CD4-positive, alpha-beta T cell treated with Interleukin-1 beta for 1 hour (primary cell): ENCODE results near the gene MGMT.

Experiments
- DNase-seq, 2 donors: peaks; one replicate each; pipeline ENCODE4 v3.0.0-alpha.2; 2020 to 2022

Gene MGMT

GRCh38 chr10:129717816-129718547, 250.9 kb downstream of the MGMT start:
- DNase-seq: no peak

- no peak for DNase-seq
These were observed 251.7 kb downstream of the MGMT start for GRCh38 chr10:129718548-129719414.

- DNase-seq: no peak
These were observed 252.3 kb downstream of the MGMT start for GRCh38 chr10:129719415-129719739.

GRCh38 chr10:129719889-129720590, 253.0 kb downstream of the MGMT start:
- DNase-seq: no peak

GRCh38 chr10:129725011-129725410, 258.0 kb downstream of the MGMT start:
- no peak for DNase-seq

GRCh38 chr10:129725482-129725881, 258.4 kb downstream of the MGMT start:
- no peak for DNase-seq

- DNase-seq: no peak
These were observed 259.0 kb downstream of the MGMT start for GRCh38 chr10:129725890-129726631.

GRCh38 chr10:129727071-129727470, 260.0 kb downstream of the MGMT start:
- DNase-seq: no peak

- no peak for DNase-seq
These were observed 260.5 kb downstream of the MGMT start for GRCh38 chr10:129727495-129727894.

- DNase-seq: no peak
These were observed 261.3 kb downstream of the MGMT start for GRCh38 chr10:129728246-129728820.

GRCh38 chr10:129728905-129729795, 262.1 kb downstream of the MGMT start:
- DNase-seq: no peak

GRCh38 chr10:129730272-129730992, 263.4 kb downstream of the MGMT start:
- no peak for DNase-seq

GRCh38 chr10:129730993-129731325, 263.9 kb downstream of the MGMT start:
- no peak for DNase-seq

- no peak for DNase-seq
These were observed 273.7 kb downstream of the MGMT start for GRCh38 chr10:129740532-129741279.

GRCh38 chr10:129741280-129741977, 274.4 kb downstream of the MGMT start:
- DNase-seq: no peak

- no peak for DNase-seq
These were observed 275.1 kb downstream of the MGMT start for GRCh38 chr10:129741978-129742741.

GRCh38 chr10:129742742-129743550, 275.9 kb downstream of the MGMT start:
- DNase-seq: no peak

GRCh38 chr10:129743738-129744133, 276.7 kb downstream of the MGMT start:
- DNase-seq: no peak
